PC-3 (cell line): ENCODE data around the gene FAM124A. TPM values are rescaled to one million over a fixed set of nuclear protein-coding genes. Genes with fewer than 3 reads are reported as not detected.

Experiments used
- ATAC-seq: fragments of 200-7000 bp; cut with Tn5 transposase; 2 replicates; pipeline ENCODE4 v1.9.1; 2020; ENCODE audit warnings: mild to moderate bottlenecking, moderate library complexity
- BruUV-seq: library from RNA; stranded (reverse); fragments of 400-500 nt; replicated peaks from 2 replicates; lab custom pipeline; 2021; lab: Mats Ljungman, UMichigan
- CTCF ChIA-PET: fragments of 300-600 bp; sonication (Branson Sonifier 250); formaldehyde crosslinking; loops from one replicate; lab custom pipeline; 2022; ENCODE audit warnings: antibody characterized with exemption; lab: Charles Lee
- POLR2A ChIA-PET: fragments of 300-600 bp; sonication (Branson Sonifier 250); formaldehyde crosslinking; loops from one replicate; lab custom pipeline; 2022; ENCODE audit warnings: antibody characterized with exemption; ENCODE audit not compliant: unreplicated experiment; lab: Charles Lee
- DNase-seq: peaks from one replicate; pipeline ENCODE4 v3.0.0-alpha.2; 2015
- H2AFZ ChIP-seq: fragments of 300-600 bp; sonication (generic); 2 replicates; pipeline ENCODE4 v1.6.0; 2016; ENCODE audit warnings: antibody characterized with exemption, low read length
- H3F3A ChIP-seq: fragments of 300-600 bp; sonication (generic); one replicate; pipeline ENCODE4 v1.6.0; 2017; ENCODE audit warnings: antibody characterized with exemption, low read length, control low read depth, mild to moderate bottlenecking; ENCODE audit not compliant: unreplicated experiment
- H3K27ac ChIP-seq: fragments of 300-600 bp; sonication (generic); 2 replicates; pipeline ENCODE4 v1.5.1; 2016; ENCODE audit warnings: mild to moderate bottlenecking, low read length
- H3K27me3 ChIP-seq: fragments of 300-600 bp; sonication (generic); 2 replicates; pipeline ENCODE4 v1.6.1; 2016; ENCODE audit warnings: low read length, mixed read lengths
- H3K36me3 ChIP-seq: fragments of 300-600 bp; sonication (generic); 2 replicates; pipeline ENCODE4 v1.6.1; 2016; ENCODE audit warnings: low read depth, mixed run types, low read length, mixed read lengths
- H3K4me1 ChIP-seq: fragments of 300-600 bp; sonication (generic); 2 replicates; pipeline ENCODE4 v1.5.1; 2016; ENCODE audit warnings: low read length; ENCODE audit not compliant: insufficient read depth
- H3K4me2 ChIP-seq: fragments of 300-600 bp; sonication (generic); 2 replicates; pipeline ENCODE4 v1.6.0; 2016; ENCODE audit warnings: low read length
- H3K4me3 ChIP-seq: fragments of 300-600 bp; sonication (generic); 2 replicates; pipeline ENCODE4 v1.5.1; 2016; ENCODE audit warnings: mild to moderate bottlenecking, low read length, mixed read lengths
- H3K79me2 ChIP-seq: fragments of 300-600 bp; sonication (generic); 2 replicates; pipeline ENCODE4 v1.6.1; 2017; ENCODE audit warnings: low read length, mixed read lengths
- H3K9ac ChIP-seq: fragments of 300-600 bp; sonication (generic); 2 replicates; pipeline ENCODE4 v1.6.0; 2016; ENCODE audit warnings: mild to moderate bottlenecking, low read length
- H3K9me2 ChIP-seq: fragments of 300-600 bp; sonication (generic); replicated peaks from 2 replicates; pipeline ENCODE4 v1.6.1; 2016; ENCODE audit warnings: mixed run types, low read length, mixed read lengths
- H3K9me3 ChIP-seq: fragments of 300-600 bp; sonication (generic); 2 replicates; pipeline ENCODE4 v1.6.1; 2016; ENCODE audit warnings: low read length, mixed read lengths
- H4K20me1 ChIP-seq: fragments of 300-600 bp; sonication (generic); 2 replicates; pipeline ENCODE4 v1.6.1; 2016; ENCODE audit warnings: low read length, mixed read lengths
- CTCF ChIP-seq: fragments of 300-600 bp; sonication (generic); conservative IDR thresholded peaks from 2 replicates; pipeline ENCODE4 v1.5.1; 2017; ENCODE audit warnings: antibody characterized with exemption, low read depth, mild to moderate bottlenecking, low read length
- EZH2 ChIP-seq: fragments of 300-600 bp; sonication (generic); IDR thresholded peaks from one replicate; pipeline ENCODE4 v1.6.1; 2017; ENCODE audit warnings: antibody characterized with exemption, mild to moderate bottlenecking, low read length; ENCODE audit not compliant: unreplicated experiment
- EZH2phosphoT487 ChIP-seq: fragments of 300-600 bp; sonication (generic); IDR thresholded peaks from 2 replicates; pipeline ENCODE4 v1.6.1; 2018; ENCODE audit warnings: mild to moderate bottlenecking, antibody characterized with exemption, low read length, borderline replicate concordance
- intact Hi-C: fragments of 100-400 bp; cut with micrococcal nuclease; formaldehyde crosslinking; loops from 2 replicates; pipeline ENCODE4 v1.9.0; 2023
- total RNA-seq: library from RNA; depleted of rRNA; stranded (reverse); fragments of >200 nt; gene quantifications from 2 replicates; pipeline ENCODE4 v1.2.3, GENCODE V29; 2014

FAM124A gene
- total RNA-seq, 1 experiment from 2014 or later: 1.1 TPM

GRCh38 chr13:51177188-51177587, 45.0 kb upstream of the FAM124A start:
- Histone ChIP-seq H3K9me2 (no peaks in the 10 kb centered on the region), H3K27ac (no peak overlapping the region), H3K4me3 (no peak overlapping the region), H3K9me3 (no peaks in the 10 kb centered on the region), H4K20me1 (no peaks in the 10 kb centered on the region), H3F3A (no peaks in the 10 kb centered on the region), H3K4me1 (no peaks in the 10 kb centered on the region), H3K9ac (no peak overlapping the region), H3K27me3 (peaks cover 27% of the 10 kb centered on the region), H2AFZ (no peak overlapping the region), H3K36me3 (no peaks in the 10 kb centered on the region), H3K4me2 (no peak overlapping the region), H3K79me2 (no peaks in the 10 kb centered on the region)
- ChIA-PET CTCF (no interaction called here), POLR2A (no interaction called here)
- BruUV-seq: no TSS peak
- no peak for ATAC-seq
- DNase-seq: no peak
- TF ChIP-seq CTCF (no peak), EZH2phosphoT487 (no peak)
- intact Hi-C loops: no loop called here

GRCh38 chr13:51178456-51179074, 43.6 kb upstream of the FAM124A start:
- no peaks in the 10 kb centered on the region for H3K4me1 ChIP-seq
- H3K27me3 ChIP-seq: peaks cover 36% of the 10 kb centered on the region
- H3K9ac ChIP-seq: no peak overlapping the region
- H3K4me3 ChIP-seq: no peak overlapping the region
- no peaks in the 10 kb centered on the region for H3F3A ChIP-seq
- ChIA-PET CTCF (no interaction called here), POLR2A (no interaction called here)
- intact Hi-C loops: no loop called here
- H3K9me3 ChIP-seq: no peaks in the 10 kb centered on the region
- no peak for ATAC-seq
- H3K36me3 ChIP-seq: no peaks in the 10 kb centered on the region
- BruUV-seq: no TSS peak
- no peak for DNase-seq
- no peaks in the 10 kb centered on the region for H3K79me2 ChIP-seq
- no peak overlapping the region for H2AFZ ChIP-seq
- no peaks in the 10 kb centered on the region for H4K20me1 ChIP-seq
- no peaks in the 10 kb centered on the region for H3K9me2 ChIP-seq
- no peak overlapping the region for H3K27ac ChIP-seq
- TF ChIP-seq EZH2: no peak
- no peak overlapping the region for H3K4me2 ChIP-seq

- ChIA-PET POLR2A (no interaction called here), CTCF (no interaction called here)
- no peaks in the 10 kb centered on the region for H3K36me3 ChIP-seq
- TF ChIP-seq CTCF (no peak), EZH2phosphoT487 (no peak), EZH2 (no peak)
- peaks cover 45% of the 10 kb centered on the region for H3K27me3 ChIP-seq
- no peak overlapping the region for H3K4me3 ChIP-seq
- no peaks in the 10 kb centered on the region for H3F3A ChIP-seq
- DNase-seq: no peak
- no TSS peak for BruUV-seq
- no peak overlapping the region for H3K9ac ChIP-seq
- no peaks in the 10 kb centered on the region for H3K4me1 ChIP-seq
- no peak overlapping the region for H3K27ac ChIP-seq
- no peak for ATAC-seq
- no peaks in the 10 kb centered on the region for H3K79me2 ChIP-seq
- no peak overlapping the region for H3K4me2 ChIP-seq
- no peaks in the 10 kb centered on the region for H3K9me3 ChIP-seq
- no peak overlapping the region for H2AFZ ChIP-seq
- intact Hi-C loops: no loop called here
- H3K9me2 ChIP-seq: no peaks in the 10 kb centered on the region
- no peaks in the 10 kb centered on the region for H4K20me1 ChIP-seq
Observed at GRCh38 chr13:51179432-51179971, 42.7 kb upstream of the FAM124A start.
